ENCODE results near the gene LMO7.
"Not testable (repeated sequence)": the region's sequence is repeated elsewhere in the genome, so short reads cannot be mapped to it uniquely, and the experiment has no call there.

Gene LMO7

DNA sequence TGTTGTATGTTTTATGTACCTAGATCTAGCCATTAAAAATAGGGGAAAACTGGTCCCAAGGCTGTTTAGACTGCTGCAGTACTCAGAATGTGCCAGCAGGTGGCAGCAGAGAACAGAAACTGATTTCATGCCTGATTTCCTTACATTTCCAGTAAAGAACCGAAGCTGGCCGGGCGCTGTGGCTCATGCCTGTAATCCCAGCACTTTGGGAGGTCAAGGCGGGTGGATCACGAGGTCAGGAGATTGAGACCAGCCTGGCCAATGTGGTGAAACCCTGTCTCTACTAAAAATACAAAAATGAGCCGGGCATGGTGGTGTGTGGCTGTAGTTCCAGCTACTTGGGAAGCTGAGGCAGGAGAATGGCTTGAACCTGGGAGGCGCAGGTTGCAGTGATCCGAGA lies 59.8 kb downstream of the LMO7 start:
- peak; percentile 62 to 64 for DNase-seq (ENCODE audit: low read depth in 1 of 2, low spot score in 1 of 2)

DNA sequence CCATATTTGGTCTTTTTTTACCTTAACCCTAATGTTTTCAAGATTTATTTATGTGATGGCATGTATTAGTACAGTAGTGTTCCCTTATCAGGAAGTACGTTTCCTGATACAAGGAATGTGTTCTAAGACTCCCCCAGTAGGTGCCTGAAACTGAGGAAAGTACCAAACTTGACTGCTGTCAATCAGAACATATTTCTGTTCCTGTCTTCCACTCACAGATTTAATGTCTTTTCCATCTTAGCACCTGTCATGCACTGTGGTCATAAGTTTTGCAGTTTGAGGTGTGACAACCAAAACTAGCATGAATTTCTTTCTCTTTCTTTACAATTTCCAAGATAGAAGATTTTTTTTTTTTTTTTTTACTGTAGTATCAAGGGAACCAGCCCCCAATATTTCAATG lies 62.9 kb downstream of the LMO7 start:
- DNase-seq (ENCODE audit: low read depth in 1 of 2, low spot score in 1 of 2): no peak

DNA sequence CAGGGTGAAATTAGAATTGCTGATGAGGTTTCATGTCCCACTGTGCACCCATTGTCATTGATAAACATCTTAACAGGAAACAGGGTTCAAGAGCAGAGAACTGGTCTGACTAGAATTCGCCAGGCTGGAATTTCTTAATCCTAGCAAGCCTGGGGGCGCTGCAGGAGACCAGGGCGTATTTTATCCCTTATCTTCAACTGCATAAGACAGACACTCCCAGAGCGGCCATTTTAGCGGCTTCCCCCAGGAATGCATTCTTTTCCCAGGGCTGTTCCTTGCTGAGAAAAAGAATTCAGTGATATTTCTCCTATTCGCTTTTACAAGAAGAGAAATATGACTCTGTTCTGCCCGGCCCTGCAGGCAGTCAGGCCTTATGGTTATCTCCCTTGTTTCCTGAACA lies 63.6 kb downstream of the LMO7 start:
- not testable (repeated sequence) for DNase-seq (ENCODE audit: low read depth in 1 of 2, low spot score in 1 of 2)

DNA sequence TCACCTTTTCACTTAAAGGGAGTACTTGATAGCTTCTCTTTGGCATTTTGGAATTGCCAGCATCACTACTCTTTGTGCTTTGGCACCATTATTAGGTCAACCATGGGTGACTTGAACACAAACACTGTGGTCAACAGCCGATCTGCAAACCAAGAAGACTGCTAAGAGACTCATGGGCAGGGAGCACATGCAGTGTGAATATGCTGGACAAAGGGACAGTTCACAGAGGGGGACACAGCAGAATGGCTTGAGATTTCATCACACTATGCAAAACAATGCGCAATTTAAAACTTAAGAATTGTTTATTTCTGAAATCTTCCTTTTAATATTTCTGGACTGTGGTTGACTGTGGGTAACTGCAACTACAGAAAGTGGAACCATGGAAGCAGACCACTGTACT lies 64.4 kb downstream of the LMO7 start:
- no peak for DNase-seq (ENCODE audit: low read depth in 1 of 2, low spot score in 1 of 2)

DNA sequence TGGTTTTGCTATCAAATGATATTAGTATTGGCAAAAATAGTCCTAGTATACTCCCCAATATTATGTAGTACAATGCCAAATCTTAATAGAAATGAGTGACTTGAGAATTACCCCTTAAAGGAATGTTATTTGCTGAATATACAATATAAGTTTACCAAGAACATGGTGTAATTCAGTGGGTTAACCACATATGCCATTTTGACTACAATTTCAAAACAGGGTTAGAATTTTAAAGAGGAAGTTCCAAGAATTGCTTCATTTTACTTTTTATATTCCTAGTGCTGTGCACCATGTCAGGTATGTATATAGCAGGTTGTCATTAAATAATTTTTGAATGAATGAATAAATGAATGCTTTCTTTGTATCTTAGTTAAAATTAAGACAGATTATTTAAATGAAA lies 66.3 kb downstream of the LMO7 start:
- no peak for DNase-seq (ENCODE audit: low read depth in 1 of 2, low spot score in 1 of 2)

DNA sequence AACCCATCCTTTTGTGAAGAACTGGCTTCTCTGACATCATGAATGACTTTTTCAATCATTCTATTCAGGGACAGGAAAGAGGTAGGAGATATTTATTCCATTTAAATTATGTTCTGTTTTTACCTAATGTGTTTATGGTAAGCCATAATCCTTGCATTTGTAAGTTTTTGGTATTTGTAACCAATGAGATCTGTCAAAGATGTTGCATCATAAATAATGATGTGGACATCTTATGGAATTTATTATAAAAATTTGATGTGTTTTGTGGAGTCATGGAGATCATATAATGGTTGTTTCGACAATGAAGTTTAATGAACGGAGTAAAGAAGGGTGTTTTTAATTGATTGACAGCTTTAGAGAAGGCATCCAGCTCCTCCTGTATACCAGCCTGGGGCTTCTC lies 67.6 kb downstream of the LMO7 start:
- no peak for DNase-seq (ENCODE audit: low read depth in 1 of 2, low spot score in 1 of 2)

DNA sequence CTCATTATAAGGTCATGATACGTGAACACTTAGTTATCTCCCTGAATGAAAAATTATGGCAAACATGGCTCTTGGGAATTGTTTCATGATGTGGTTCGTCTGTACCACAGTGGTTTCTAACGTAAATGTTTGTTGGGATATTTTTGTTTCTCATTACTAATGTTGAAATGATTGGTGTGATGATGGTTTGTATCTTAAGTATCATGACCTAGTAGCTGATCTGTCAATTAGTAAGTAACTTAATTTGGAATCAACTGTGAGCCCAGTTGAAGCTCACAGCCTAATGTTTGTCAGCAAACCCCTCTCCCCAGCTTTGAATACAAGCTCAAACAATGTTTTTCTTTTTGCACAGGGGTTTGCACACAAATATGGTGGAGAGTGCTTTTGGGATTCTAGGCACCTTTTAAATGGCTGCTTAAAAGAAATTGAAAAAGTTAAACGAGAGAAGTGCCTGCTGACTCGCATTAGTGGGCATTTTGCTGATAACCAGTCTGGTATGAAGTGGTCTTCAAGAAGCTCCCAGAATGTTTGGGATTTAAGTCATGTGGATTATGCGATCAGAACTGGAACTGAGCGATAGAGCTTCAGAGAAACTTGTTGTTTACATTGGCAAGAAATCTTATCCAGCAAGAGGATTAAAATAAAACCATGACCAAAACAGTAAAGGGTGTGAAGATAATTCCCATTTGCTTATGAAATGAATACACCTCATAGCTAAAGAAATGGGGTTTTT lies 68.2 kb downstream of the LMO7 start:
- DNase-seq (ENCODE audit: low read depth in 1 of 2, low spot score in 1 of 2): no peak

DNA sequence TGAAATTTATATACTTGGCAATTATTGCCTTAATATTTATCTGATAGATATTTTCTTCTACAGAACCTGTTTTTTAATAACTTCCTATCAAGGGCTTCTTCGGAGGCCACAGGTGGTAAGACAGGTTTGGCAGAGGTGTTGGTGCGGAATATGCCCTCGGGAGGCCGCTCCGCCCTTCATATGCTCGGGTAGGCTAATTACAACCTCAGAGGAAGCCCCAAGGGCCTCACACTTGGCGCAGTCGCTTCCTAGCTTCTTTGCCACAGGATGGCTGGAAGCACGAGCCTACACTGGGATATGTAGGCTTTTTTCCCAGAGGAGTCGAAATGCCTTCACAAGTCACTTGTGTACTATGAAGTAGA lies 68.8 kb downstream of the LMO7 start:
- DNase-seq (ENCODE audit: low read depth in 1 of 2, low spot score in 1 of 2): no peak

DNA sequence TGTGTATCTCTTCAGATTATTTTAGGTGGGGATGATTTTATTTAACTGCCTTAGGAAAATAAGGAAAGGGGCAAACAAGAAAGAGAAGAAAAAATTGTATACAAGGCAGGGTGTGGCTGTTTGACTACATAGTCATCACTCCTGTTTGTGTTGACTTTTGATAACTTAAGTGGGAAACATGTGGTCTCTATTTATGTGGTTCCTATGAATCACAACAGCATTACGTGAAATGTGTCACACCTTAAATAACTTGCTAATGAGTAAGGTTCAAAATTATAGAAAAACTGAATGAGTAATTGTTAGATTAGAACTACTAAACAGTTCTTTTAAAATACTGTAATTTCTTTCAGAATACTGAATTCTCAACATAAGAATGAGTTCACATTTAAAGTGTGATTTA lies 69.3 kb downstream of the LMO7 start:
- DNase-seq (ENCODE audit: low read depth in 1 of 2, low spot score in 1 of 2): no peak

DNA sequence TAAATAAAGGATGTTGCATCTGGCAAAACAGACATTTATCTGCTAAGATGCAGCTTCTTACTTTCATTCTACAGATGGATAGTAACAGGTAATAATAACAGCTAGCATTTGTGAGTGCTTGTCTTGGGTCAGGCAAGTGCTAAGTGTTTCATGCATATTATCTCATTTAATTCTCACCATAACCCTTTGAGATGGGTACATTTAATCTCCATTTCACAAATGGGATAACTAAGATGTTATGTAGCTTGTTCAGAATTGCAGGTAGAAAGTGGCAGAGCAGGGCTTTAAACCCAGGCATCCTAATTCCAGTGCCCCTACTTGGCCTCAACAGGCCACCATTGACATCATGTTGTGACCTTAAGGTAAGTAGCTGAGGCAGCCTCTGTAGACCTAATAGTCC lies 69.8 kb downstream of the LMO7 start:
- DNase-seq (ENCODE audit: low read depth in 1 of 2, low spot score in 1 of 2): no peak

DNA sequence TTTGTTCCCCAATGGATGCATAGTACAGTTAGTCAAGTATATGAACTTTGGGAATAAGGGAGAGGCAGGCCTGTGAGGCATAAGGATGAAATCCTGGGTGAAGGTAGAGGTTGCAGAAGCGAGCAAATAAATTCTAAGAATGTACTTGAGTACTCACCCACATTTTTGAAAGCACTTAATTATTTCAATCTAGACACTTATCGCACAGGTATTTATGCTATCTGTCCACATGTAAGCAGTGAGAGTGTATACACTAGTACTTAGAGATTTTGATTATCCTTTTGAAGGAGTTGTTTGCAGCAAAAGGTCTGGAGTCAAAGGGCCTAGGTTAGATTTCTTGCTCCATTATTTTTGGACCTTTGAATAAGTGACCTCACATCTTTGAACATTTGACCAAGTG lies 77.7 kb downstream of the LMO7 start:
- DNase-seq (ENCODE audit: low read depth in 1 of 2, low spot score in 1 of 2): no peak

DNA sequence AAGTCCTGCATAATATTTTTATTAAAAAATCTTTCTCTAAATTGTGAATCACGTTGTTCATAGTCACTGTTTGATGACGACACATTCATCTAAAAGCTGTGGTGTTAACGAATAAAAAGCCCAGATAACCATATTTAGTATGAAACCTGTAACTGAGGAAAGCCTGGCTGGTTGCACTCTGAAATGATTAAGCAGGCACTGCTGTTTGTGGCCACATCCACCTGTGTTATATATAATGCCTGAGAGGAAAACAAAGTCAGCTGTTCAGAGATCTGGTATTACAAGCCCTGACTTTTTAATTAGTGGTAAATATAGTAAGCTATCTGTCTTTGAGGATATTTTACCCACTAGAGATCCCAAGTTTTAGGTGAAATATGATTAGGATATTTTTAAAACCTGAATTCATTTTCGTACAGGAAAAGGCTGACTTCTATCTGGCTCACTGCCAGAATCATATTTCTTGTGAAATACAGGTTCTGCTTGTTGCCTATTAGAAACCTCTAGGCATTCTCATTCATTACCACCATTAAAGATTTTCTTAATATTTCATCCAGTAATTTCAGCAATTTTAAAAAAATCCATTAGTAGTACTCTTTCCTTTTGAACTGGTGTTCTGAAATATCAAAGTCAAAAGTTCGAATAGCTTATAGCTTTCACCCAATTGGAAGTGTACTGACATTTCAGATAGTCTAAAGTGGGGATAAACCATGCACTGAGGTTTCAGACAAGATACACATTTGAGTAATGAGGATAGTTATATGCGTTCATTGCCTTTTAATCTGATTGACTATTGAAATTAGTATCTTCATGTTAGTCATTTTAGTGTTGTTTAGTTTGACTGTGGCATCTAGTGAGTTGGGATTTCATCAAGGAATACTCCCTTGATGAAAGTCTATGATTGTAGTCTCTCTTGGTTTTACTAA lies 79.7 kb downstream of the LMO7 start:
- DNase-seq (ENCODE audit: low read depth in 1 of 2, low spot score in 1 of 2): no peak

DNA sequence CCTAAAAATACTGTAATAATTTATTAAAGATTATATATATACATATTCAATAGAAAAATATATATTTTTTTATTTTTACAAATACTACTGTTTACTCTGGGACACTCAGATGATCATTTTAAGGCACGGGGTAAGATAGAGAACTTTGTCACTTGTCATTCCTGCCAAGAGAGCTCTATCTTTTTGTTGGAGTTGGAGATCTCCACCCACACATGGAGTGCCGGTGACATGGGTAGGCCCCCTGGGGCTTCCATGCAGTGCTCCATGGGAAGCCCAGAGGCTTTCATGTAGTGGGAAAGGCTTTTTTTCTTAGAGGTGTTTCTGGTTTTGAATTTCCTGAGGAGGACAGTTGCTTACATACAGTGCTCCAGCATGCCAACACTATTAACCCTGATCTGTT lies 81.4 kb downstream of the LMO7 start:
- no peak for DNase-seq (ENCODE audit: low read depth in 1 of 2, low spot score in 1 of 2)

DNA sequence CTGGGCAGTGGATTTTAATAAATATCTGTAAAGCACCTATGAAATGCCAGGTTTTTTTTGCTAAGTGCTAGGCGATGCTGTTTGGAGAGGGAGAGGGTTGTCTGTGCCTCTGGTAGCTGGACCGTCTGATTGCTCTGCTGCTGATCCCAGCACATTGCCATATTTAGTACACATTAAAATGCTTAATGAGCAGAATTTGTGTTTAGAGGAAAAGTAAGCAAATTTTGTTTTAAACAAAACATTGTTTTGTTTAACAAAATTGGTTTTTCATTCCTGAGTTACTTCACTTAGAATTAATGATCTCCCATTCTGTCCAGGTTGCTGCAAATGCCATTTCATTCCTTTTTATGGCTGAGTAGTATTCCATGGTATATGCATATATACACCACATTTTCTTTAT lies 85.2 kb downstream of the LMO7 start:
- DNase-seq (ENCODE audit: low read depth in 1 of 2, low spot score in 1 of 2): no peak

DNA sequence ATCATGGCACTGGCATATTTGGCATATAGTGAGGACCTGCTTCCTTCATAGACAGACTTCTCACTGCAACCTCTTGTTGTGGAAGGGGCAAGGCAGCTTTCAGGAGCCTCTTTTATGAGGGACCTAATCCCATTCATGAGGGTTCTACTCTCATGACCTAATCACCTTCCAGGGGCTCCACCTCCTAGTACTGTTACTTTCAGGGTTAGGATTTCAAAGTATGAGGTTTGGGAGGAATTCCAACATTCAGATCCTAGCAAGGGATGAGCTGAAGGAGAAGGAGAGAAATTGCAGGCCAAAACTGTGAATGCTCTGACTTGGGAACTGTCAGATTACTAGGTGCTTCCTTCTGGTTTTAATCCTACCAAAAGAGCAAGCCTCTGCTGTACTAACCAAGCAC lies 87.8 kb downstream of the LMO7 start:
- DNase-seq (ENCODE audit: low read depth in 1 of 2, low spot score in 1 of 2): no peak

DNA sequence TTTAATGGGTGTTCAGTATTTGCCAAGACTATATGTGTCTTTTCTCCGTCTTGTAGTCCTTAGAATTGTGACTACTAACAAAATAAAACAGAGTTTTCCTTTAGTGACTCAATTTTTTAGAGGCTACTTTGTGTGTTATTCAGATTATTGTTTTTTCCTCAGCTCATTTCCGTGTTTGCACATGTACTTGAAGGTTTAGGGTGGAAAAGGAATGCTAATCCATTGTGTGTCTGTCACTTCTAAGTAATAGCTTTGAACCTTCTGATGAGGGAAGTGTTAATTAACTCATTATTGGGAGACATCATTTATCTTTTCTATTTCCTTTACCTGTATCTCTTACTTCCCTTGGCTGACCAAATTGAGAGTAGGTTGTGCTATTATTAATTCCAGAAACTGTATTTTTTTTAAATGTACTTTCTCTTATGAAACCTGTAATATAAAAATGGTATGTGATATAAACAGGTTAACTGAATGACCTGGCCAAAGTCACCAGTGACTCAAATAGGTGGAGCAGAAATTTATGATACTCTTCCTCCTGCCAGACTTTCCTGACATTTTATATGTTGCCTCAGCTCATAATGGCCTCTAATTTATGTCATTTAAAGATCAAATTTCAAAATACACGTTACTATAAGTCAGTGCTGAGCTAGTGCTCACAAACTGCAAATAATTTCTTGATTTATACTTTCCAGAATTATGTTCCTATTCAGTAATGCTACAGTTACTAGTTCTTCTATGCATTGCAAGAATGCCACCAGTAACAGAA lies 88.8 kb downstream of the LMO7 start:
- DNase-seq (ENCODE audit: low read depth in 1 of 2, low spot score in 1 of 2): no peak

DNA sequence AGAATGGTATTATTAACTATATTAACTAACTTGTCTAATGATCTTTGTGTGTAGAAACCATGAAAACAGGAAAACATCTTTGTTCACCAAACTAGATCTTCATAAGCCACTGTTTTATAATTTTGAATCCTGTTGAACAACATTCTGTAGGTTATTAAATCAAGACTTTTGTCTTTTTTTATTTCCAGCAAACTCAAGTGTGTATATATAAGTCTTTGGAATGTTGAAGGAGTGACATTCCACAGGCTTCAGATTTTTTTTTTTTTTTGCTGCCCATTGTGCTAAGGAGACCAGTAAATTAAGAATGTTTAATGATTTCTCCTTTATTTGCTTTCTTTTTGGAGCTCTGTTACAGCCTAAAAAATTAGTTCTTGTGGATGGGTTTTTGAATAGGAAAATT lies 89.6 kb downstream of the LMO7 start:
- DNase-seq (ENCODE audit: low read depth in 1 of 2, low spot score in 1 of 2): no peak

DNA sequence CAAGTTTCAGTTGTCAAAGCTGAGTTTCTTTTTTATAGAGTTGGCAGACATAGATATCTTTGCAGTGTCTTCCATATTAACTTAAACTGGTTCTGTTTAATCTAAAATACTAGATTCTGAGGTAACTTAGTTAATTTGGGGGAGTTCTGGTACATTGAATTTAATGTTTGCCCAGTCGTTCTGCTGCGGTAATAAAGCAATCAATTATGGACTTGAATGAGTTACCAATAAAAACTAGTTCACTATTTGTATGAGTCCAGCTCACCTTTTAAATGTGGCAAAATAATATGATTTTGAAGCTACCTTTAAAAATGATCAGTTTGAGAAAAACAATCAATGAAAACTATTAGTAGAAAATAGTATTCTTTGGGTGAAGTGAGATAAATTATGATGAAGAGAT lies 90.2 kb downstream of the LMO7 start:
- DNase-seq (ENCODE audit: low read depth in 1 of 2, low spot score in 1 of 2): no peak

DNA sequence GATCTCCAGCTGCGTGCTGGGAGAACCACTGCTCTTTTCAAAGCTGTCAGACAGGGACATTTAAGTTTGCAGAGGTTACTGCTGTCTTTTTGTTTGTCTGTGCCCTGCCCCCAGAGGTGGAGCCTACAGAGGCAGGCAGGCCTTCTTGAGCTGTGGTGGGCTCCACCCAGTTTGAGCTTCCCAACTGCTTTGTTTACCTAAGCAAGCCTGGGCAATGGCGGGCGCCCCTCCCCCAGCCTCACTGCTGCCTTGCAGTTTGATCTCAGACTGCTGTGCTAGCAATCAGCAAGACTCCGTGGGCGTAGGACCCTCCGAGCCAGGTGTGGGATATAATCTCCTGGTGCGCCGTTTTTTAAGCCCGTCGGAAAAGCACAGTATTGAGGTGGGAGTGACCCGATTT lies 97.0 kb downstream of the LMO7 start:
- DNase-seq (ENCODE audit: low read depth in 1 of 2, low spot score in 1 of 2): not testable (repeated sequence)

DNA sequence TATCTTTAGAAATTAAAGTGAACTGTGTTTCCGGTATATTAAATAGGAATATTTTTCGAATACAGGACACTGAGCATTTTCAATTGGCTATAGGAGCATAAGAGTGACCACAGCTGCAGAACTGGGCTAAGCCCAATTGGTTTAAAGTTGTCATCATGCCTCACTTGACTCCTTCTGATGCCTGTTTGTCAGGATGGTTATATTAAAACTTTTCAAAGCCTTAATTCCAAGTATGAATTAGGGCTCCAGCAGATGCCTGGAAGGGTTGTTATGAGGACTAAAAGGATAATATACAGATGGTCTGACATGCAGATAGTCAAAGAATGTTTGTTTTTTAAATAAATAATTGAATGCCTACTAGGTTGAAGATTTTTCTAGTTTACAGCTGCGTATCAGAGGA lies 100.0 kb downstream of the LMO7 start:
- DNase-seq (ENCODE audit: low read depth in 1 of 2, low spot score in 1 of 2): no peak

DNA sequence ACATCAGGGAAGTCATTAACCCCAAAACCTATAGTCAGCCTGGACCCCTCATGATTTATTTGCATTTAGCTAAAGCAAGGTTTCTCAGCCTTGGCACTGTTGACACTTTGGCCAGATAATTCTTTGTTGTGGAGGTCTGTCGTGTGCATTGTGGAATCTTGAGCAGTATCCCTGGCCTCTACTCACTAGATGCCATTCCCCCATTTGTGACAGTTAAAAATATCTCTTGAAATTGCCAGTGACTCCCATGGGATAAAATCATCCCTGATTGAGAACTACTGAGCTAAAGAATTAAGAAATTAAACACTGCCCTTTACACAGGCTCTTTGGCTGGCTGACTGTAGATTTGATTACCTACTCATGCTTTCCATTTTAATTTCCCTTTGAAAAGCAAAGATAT lies 102.7 kb downstream of the LMO7 start:
- no peak for DNase-seq (ENCODE audit: low read depth in 1 of 2, low spot score in 1 of 2)

Data from activated CD4-positive, alpha-beta T cell treated with anti-CD3 and anti-CD28 coated beads, Interleukin-2, amount 50 U/mL, for 24 hours (primary cell).